Stimulated activated naive CD8-positive, alpha-beta T cell treated with anti-CD3 and anti-CD28 coated beads, Interleukin-15, amount 100 ng/mL, for 72 hours (primary cell): ENCODE data around the gene AFF3.

Source experiments
- ATAC-seq: fragments of 150-1000 bp; cut with Tn5 transposase; 2 replicates; pipeline ENCODE4 v1.10.0; 2021; ENCODE audit warnings: mild to moderate bottlenecking, moderate library complexity
- DNase-seq, 2 donors: peaks; one replicate each; pipeline ENCODE4 v3.0.0; 2021 to 2022
- H3K27ac Mint-ChIP-seq, 2 donors: one replicate each; pipeline ENCODE4 v1.8.0; 2022; ENCODE audit warnings: mild to moderate bottlenecking in 2 of 2, mixed read lengths in 2 of 2, moderate library complexity in 2 of 2
- H3K27me3 Mint-ChIP-seq: one replicate; pipeline ENCODE4 v1.8.0; 2022; ENCODE audit warnings: mixed read lengths
- H3K4me1 Mint-ChIP-seq: one replicate; pipeline ENCODE4 v1.8.0; 2022; ENCODE audit warnings: mild to moderate bottlenecking, mixed read lengths
- H3K4me3 Mint-ChIP-seq, 2 donors: one replicate each; pipeline ENCODE4 v1.8.0; 2022; ENCODE audit warnings: mild to moderate bottlenecking in 2 of 2, mixed read lengths in 2 of 2, moderate library complexity in 1 of 2
- H3K9me3 Mint-ChIP-seq, 2 donors: one replicate each; pipeline ENCODE4 v1.8.0; 2022; ENCODE audit warnings: mixed read lengths in 2 of 2

The AFF3 gene

DNA sequence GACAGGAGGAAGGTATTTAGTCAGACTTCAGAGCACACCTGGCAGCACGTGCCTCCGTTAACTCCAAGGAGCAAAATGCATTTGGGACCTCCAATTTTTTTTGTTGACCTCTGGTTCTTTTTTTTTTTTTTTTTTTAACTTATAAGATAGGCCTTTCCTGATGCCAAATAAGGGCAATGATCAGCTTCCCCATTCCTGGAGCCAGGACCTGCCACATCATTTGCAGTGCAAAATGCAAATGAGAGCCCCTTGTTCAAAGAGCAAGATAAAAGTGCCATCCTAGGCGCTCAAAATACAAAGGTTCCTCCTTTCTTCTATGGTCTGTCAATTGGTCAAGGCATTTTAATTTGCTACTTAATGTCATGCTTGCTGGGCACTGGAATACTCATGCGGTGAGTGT is 519.4 kb downstream of the AFF3 start:
- DNase-seq (no peak), ATAC-seq (no peak)
- Mint-ChIP-seq H3K4me3 (no peak overlapping the region), H3K9me3 (no peaks in the 10 kb centered on the region), H3K4me1 (no peaks in the 10 kb centered on the region), H3K27me3 (no peaks in the 10 kb centered on the region), H3K27ac (peak overlapping the region in 1 of 2 donors; percentile 85)

DNA sequence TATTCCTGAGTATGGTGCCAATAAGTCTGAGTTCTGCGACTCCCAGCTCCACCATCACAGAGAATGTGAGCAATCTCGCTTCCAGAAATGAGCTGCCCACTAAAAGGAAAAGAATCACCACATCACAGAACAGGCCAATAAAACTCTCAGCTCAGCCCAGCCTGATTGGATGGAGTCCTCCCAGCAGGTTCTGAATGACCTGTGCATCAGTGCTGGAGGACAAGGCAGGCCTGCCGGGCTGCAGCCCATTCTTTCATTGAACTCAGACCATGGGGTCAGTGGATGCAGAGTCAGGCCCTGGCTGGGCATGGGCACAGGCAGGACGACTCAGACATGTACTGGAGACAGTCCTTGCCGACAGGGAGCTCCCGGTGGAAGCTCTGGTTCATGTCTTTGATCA is 519.9 kb downstream of the AFF3 start:
- H3K4me1 Mint-ChIP-seq: no peaks in the 10 kb centered on the region

DNA sequence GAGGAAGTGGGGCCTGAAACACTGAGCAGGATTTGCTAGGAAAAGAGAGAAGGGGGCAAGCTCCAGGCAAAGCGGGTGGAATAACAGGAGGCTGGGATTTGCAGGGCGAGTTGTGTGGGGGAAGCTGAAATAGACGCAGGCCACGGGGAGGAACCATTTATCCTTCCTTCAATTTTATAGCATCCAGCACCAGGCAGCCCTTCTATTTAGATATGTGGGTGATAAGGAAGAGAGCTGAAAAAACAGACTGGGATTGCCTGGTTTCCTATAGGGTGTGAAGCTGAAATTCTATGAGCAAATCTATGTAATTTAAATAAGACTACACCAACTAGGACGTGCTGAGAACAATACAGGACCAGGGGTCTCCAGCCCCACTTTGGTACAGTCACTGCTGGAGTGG is 520.6 kb downstream of the AFF3 start:
- H3K4me1 Mint-ChIP-seq: no peaks in the 10 kb centered on the region
- H3K27me3 Mint-ChIP-seq: no peaks in the 10 kb centered on the region
- ATAC-seq (no peak), DNase-seq (no peak)
- no peaks in the 10 kb centered on the region for H3K9me3 Mint-ChIP-seq
- no peak overlapping the region for H3K27ac Mint-ChIP-seq
- no peak overlapping the region for H3K4me3 Mint-ChIP-seq

More for the DNA sequence above, 519.9 kb downstream of the AFF3 start:
- H3K9me3 Mint-ChIP-seq: no peaks in the 10 kb centered on the region
- no peaks in the 10 kb centered on the region for H3K27me3 Mint-ChIP-seq
- no peak overlapping the region for H3K4me3 Mint-ChIP-seq
- no peak overlapping the region for H3K27ac Mint-ChIP-seq
- DNase-seq: no peak
- ATAC-seq: no peak

DNA sequence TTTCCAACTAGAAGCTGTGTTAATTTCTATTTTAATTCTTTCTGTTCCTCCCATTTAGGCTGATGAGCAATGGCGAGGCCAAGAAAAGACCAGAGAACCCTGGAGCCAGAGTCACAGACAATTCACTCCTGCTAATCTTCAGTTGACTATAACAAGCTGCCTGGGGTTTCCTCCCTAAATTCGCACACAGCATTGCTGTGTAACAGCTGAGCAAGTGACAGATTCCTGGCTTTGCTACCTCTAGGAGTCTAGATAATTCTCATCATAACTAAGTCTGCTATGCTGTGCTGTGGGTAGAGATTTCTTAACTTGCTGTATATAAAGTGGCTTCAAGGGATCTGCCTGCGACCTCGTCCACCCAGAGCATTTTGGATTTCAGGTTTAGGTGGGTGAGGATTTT is 521.3 kb downstream of the AFF3 start:
- Mint-ChIP-seq H3K4me3 (no peak overlapping the region), H3K27me3 (no peaks in the 10 kb centered on the region), H3K9me3 (no peaks in the 10 kb centered on the region), H3K27ac (no peak overlapping the region), H3K4me1 (no peaks in the 10 kb centered on the region)
- DNase-seq (no peak), ATAC-seq (no peak)

- H3K4me1 Mint-ChIP-seq: no peaks in the 10 kb centered on the region
- H3K27me3 Mint-ChIP-seq: no peaks in the 10 kb centered on the region
- no peaks in the 10 kb centered on the region for H3K9me3 Mint-ChIP-seq
- DNase-seq (no peak), ATAC-seq (no peak)
- H3K4me3 Mint-ChIP-seq: no peak overlapping the region
- peak overlapping the region in 1 of 2 donors; percentile 56 for H3K27ac Mint-ChIP-seq
Observed at GRCh38 chr2:99619151-99619550, 523.2 kb downstream of the AFF3 start.

- ATAC-seq (no peak), DNase-seq (no peak)
- Mint-ChIP-seq H3K9me3 (no peaks in the 10 kb centered on the region), H3K27me3 (no peaks in the 10 kb centered on the region), H3K4me1 (no peaks in the 10 kb centered on the region), H3K4me3 (no peak overlapping the region), H3K27ac (peak overlapping the region; percentile 6 to 56)
Observed at GRCh38 chr2:99618579-99619097, 523.8 kb downstream of the AFF3 start.

- H3K9me3 Mint-ChIP-seq: no peaks in the 10 kb centered on the region
- no peak for DNase-seq
- H3K27me3 Mint-ChIP-seq: no peaks in the 10 kb centered on the region
- H3K4me1 Mint-ChIP-seq: no peaks in the 10 kb centered on the region
- no peak for ATAC-seq
- H3K27ac Mint-ChIP-seq: no peak overlapping the region
- H3K4me3 Mint-ChIP-seq: no peak overlapping the region
Observed at GRCh38 chr2:99617811-99618210, 524.6 kb downstream of the AFF3 start.

DNA sequence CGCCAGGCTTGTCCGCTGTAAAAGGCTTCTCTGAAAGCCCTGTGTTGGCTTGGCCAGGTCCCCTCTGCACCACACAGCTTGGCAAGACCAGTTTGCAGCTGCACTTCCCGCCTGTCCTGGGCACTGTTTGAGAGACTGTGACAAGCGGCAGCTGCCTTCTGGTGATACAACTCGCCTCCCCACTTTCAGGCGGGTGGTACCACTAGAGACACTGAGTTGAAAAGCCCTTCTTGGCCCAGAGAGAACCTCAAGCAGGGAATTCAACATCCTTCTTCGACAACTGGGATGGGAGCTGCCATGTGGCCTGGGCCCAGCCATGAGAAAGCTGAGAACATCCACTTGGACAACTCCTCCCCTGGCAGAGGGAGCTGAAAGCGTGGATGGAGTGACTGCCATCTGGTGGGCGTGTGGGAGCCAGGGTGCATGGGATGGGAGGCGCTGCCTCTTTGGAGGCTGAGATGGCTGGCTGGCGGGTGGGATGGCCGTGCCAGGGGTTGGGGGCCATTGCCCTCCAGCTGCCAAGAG is 527.1 kb downstream of the AFF3 start:
- H3K27ac Mint-ChIP-seq: no peak overlapping the region
- H3K4me1 Mint-ChIP-seq: no peaks in the 10 kb centered on the region
- ATAC-seq: no peak
- no peak for DNase-seq
- no peaks in the 10 kb centered on the region for H3K27me3 Mint-ChIP-seq
- no peak overlapping the region for H3K4me3 Mint-ChIP-seq
- H3K9me3 Mint-ChIP-seq: no peaks in the 10 kb centered on the region

DNA sequence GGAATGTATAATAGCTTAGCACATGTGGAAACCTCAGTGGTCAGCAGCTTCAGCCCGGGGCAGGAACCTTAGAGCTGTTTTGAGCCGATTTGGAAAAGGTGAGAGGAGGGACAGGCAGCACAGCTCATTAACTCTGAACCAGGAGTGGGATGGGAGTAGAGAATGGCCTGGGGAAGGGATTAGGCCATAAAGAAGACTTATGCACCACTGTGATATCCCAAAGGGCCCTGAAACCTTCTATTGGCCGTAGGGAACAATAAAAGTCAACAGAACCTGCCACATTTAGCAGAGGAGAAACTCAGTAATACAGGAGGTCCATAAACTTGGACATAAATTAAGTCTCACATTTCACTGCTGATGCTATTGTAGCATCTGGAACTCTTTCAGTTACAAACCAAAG is 528.4 kb downstream of the AFF3 start:
- H3K4me1 Mint-ChIP-seq: no peaks in the 10 kb centered on the region
- DNase-seq (no peak), ATAC-seq (no peak)
- no peaks in the 10 kb centered on the region for H3K27me3 Mint-ChIP-seq
- no peak overlapping the region for H3K4me3 Mint-ChIP-seq
- no peak overlapping the region for H3K27ac Mint-ChIP-seq
- no peaks in the 10 kb centered on the region for H3K9me3 Mint-ChIP-seq

- no peak for DNase-seq
- H3K27ac Mint-ChIP-seq: no peak overlapping the region
- no peaks in the 10 kb centered on the region for H3K27me3 Mint-ChIP-seq
- H3K9me3 Mint-ChIP-seq: no peaks in the 10 kb centered on the region
- no peak overlapping the region for H3K4me3 Mint-ChIP-seq
- ATAC-seq: no peak
- H3K4me1 Mint-ChIP-seq: no peaks in the 10 kb centered on the region
Observed at GRCh38 chr2:99611786-99612185, 530.6 kb downstream of the AFF3 start.

GRCh38 chr2:99611034-99611433 is 531.4 kb downstream of the AFF3 start:
- ATAC-seq: no peak
- Mint-ChIP-seq H3K27ac (no peak overlapping the region), H3K27me3 (no peaks in the 10 kb centered on the region), H3K9me3 (no peaks in the 10 kb centered on the region), H3K4me3 (no peak overlapping the region), H3K4me1 (no peaks in the 10 kb centered on the region)
- DNase-seq: no peak

- DNase-seq (no peak), ATAC-seq (no peak)
- Mint-ChIP-seq H3K27me3 (no peaks in the 10 kb centered on the region), H3K27ac (no peak overlapping the region), H3K4me3 (no peak overlapping the region), H3K9me3 (no peaks in the 10 kb centered on the region), H3K4me1 (no peaks in the 10 kb centered on the region)
Observed at GRCh38 chr2:99609851-99610381, 532.5 kb downstream of the AFF3 start.

- ATAC-seq (no peak), DNase-seq (no peak)
- H3K4me3 Mint-ChIP-seq: no peak overlapping the region
- H3K9me3 Mint-ChIP-seq: no peaks in the 10 kb centered on the region
- H3K27me3 Mint-ChIP-seq: no peaks in the 10 kb centered on the region
- H3K27ac Mint-ChIP-seq: no peak overlapping the region
- H3K4me1 Mint-ChIP-seq: no peaks in the 10 kb centered on the region
Observed at GRCh38 chr2:99608861-99609260, 533.5 kb downstream of the AFF3 start.

GRCh38 chr2:99607861-99608491 is 534.4 kb downstream of the AFF3 start:
- DNase-seq: no peak
- Mint-ChIP-seq H3K27ac (no peak overlapping the region), H3K4me1 (no peaks in the 10 kb centered on the region), H3K4me3 (no peak overlapping the region), H3K27me3 (no peaks in the 10 kb centered on the region), H3K9me3 (no peaks in the 10 kb centered on the region)
- ATAC-seq: no peak

- no peak overlapping the region for H3K27ac Mint-ChIP-seq
- ATAC-seq: no peak
- H3K27me3 Mint-ChIP-seq: no peaks in the 10 kb centered on the region
- H3K9me3 Mint-ChIP-seq: no peaks in the 10 kb centered on the region
- H3K4me1 Mint-ChIP-seq: no peaks in the 10 kb centered on the region
- no peak for DNase-seq
- no peak overlapping the region for H3K4me3 Mint-ChIP-seq
Observed at GRCh38 chr2:99607454-99607853, 534.9 kb downstream of the AFF3 start.

GRCh38 chr2:99605036-99605435 is 537.4 kb downstream of the AFF3 start:
- Mint-ChIP-seq H3K9me3 (no peaks in the 10 kb centered on the region), H3K27me3 (no peaks in the 10 kb centered on the region), H3K4me3 (no peak overlapping the region), H3K4me1 (no peaks in the 10 kb centered on the region), H3K27ac (no peak overlapping the region)
- DNase-seq (no peak), ATAC-seq (no peak)

- Mint-ChIP-seq H3K9me3 (no peaks in the 10 kb centered on the region), H3K4me3 (no peak overlapping the region), H3K27ac (no peak overlapping the region), H3K4me1 (no peaks in the 10 kb centered on the region), H3K27me3 (no peaks in the 10 kb centered on the region)
- no peak for DNase-seq
- ATAC-seq: no peak
Observed at GRCh38 chr2:99602476-99602875, 539.9 kb downstream of the AFF3 start.
